ENCODE results near the gene LSP1. TPM values are rescaled to one million over a fixed set of nuclear protein-coding genes. Genes with fewer than 3 reads are reported as not detected.

Gene LSP1
- total and polyA plus RNA-seq, 2 experiments from 2014 or later = 2.8 TPM; not detected in 1

DNA sequence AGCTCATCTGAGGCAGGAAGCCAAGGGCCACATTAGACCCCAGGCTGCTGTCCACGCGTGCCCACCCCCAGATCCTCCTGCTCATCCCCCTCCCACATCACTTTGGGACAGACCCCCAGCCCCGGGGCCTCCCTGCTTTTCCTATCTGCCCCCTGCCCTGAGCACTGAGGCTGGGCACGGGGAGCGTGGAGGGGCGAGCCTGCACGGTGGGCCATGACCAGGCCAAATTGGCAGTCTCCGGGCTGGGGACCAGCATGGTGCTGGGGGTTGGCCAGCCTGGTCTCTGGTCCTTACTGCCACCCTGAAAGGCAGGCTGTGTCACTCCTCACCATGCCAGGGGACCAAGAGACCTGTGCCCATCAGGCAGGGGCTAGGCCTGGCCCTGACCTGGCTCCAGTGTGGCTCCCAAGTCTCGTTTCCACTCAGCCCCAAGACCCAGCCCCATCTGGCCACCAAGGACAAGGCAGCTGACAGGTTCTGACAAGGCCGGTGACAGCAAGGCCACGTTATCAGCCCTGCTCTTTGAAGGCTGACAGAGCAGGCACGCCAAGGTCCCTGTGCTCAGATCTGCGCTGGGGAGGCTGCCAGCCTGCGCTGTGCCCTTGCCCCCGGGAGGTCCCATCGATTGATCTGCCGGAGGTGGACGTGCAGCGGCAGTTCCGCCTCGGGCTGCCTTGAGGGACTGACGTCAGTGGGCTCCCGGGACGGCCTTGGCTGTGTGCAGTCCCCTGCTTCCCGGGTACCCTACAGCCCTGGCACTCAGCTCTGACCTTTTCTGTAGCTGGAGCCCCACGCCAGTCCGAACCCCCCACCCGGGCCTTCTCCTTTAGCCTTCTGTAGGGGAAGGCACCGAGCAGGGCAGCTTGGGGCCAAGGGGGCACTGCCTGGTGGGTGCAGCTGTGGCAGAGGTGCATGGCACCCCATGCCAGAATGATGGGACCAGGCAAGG is 10.5 kb upstream of the LSP1 start:
- TF ChIP-seq, protein P1, sequence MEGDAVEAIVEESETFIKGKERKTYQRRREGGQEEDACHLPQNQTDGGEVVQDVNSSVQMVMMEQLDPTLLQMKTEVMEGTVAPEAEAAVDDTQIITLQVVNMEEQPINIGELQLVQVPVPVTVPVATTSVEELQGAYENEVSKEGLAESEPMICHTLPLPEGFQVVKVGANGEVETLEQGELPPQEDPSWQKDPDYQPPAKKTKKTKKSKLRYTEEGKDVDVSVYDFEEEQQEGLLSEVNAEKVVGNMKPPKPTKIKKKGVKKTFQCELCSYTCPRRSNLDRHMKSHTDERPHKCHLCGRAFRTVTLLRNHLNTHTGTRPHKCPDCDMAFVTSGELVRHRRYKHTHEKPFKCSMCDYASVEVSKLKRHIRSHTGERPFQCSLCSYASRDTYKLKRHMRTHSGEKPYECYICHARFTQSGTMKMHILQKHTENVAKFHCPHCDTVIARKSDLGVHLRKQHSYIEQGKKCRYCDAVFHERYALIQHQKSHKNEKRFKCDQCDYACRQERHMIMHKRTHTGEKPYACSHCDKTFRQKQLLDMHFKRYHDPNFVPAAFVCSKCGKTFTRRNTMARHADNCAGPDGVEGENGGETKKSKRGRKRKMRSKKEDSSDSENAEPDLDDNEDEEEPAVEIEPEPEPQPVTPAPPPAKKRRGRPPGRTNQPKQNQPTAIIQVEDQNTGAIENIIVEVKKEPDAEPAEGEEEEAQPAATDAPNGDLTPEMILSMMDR (IDR thresholded peaks at IDR 0.05; ENCODE audit: low read depth, low read length) = no peak
- peak overlapping the region; percentile 32 for H3K27ac ChIP-seq
- peaks cover 36% of the 10 kb centered on the region for H3K4me1 ChIP-seq (ENCODE audit: low read depth)
- DNase-seq (ENCODE audit: low read depth in 1 of 2, low spot score in 1 of 2) = peak in 1 of 2 donors; percentile 54
- no peaks in the 10 kb centered on the region for H3K36me3 ChIP-seq
- H3K27me3 ChIP-seq = no peaks in the 10 kb centered on the region
- H3K9me3 ChIP-seq (ENCODE audit: low read depth) = no peaks in the 10 kb centered on the region
- H3K4me3 ChIP-seq = no peak overlapping the region

DNA sequence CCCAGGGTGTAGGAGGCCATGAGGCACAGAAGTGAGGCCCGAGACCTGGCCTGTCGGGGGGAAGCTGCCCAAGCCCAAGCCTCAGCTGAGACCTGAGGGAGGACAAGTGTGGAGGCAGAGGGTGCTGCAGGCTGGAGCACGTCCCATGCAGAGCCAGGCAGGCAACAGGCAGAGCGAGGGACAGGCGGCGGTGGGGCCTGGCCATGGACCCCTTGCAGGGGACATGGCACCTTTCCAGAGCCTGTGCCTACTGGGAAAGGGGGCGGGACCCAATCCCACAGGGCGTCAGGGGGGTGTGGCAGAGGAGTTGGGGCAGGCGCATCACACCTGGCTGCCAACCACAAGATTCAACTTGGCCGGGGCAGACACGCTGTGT is 9.8 kb upstream of the LSP1 start:
- DNase-seq (ENCODE audit: low read depth in 1 of 2, low spot score in 1 of 2) = no peak
- Histone ChIP-seq H3K4me1 (ENCODE audit: low read depth) (peaks cover 34% of the 10 kb centered on the region), H3K27ac (peak overlapping the region; percentile 32), H3K36me3 (no peaks in the 10 kb centered on the region), H3K4me3 (no peak overlapping the region), H3K27me3 (no peaks in the 10 kb centered on the region), H3K9me3 (ENCODE audit: low read depth) (no peaks in the 10 kb centered on the region)
- TF ChIP-seq, protein P1 (IDR thresholded peaks at IDR 0.05; ENCODE audit: low read depth, low read length) = no peak

GRCh38 chr11:1843796-1844195 is 9.1 kb upstream of the LSP1 start:
- peaks cover 27% of the 10 kb centered on the region for H3K4me1 ChIP-seq (ENCODE audit: low read depth)
- TF ChIP-seq, protein P1 (IDR thresholded peaks at IDR 0.05; ENCODE audit: low read depth, low read length) = no peak
- no peak overlapping the region for H3K27ac ChIP-seq
- no peaks in the 10 kb centered on the region for H3K9me3 ChIP-seq (ENCODE audit: low read depth)
- DNase-seq (ENCODE audit: low read depth in 1 of 2, low spot score in 1 of 2) = no peak
- no peak overlapping the region for H3K4me3 ChIP-seq
- H3K36me3 ChIP-seq = no peaks in the 10 kb centered on the region
- no peaks in the 10 kb centered on the region for H3K27me3 ChIP-seq

DNA sequence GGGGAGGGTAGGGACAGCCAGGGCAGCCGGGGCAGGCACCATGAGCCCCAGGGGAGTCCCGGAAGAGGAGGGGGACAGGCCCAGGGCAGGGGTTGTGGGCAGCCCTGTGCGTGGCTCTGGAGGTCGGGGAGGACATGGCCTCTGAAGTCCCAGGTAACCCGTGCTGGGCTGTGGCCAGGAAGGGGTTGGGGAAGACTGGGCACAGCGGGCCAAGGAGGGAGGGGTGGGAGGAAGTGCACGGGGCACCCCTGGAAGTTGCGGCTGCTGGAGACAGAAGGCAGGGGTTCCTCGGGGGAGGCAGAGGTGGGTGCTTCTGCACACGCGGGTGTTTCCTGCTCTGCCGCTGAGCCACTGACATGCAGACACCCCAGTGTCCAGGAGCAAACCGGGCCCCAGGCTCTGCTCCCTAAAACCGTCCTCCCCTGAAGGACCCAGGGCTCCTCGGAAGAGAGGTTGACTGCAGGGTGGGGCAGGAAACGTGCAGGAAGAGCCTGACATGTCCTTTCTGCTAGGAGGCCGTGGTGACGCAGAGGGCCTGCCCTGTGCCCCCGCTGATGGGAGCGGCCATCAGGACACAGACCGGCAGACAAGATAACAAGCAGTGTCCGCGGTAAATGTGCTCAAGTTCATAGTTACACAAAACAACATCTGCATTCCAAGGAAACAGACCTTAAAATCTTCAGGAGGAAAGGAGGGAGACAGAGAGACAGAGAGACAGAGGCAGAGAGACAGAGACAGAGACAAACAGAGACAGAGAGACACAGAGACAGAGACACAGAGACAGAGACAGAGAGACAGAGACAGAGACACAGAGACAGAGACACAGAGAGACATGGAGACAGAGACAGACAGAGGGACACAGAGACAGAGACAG is 8.4 kb upstream of the LSP1 start:
- Histone ChIP-seq H3K4me3 (no peak overlapping the region), H3K4me1 (ENCODE audit: low read depth) (peaks cover 21% of the 10 kb centered on the region), H3K36me3 (no peaks in the 10 kb centered on the region), H3K9me3 (ENCODE audit: low read depth) (no peaks in the 10 kb centered on the region), H3K27ac (no peak overlapping the region), H3K27me3 (no peaks in the 10 kb centered on the region)
- TF ChIP-seq, protein P1 (IDR thresholded peaks at IDR 0.05; ENCODE audit: low read depth, low read length) = no peak
- peak in 1 of 2 donors; percentile 51 for DNase-seq (ENCODE audit: low read depth in 1 of 2, low spot score in 1 of 2)

DNA sequence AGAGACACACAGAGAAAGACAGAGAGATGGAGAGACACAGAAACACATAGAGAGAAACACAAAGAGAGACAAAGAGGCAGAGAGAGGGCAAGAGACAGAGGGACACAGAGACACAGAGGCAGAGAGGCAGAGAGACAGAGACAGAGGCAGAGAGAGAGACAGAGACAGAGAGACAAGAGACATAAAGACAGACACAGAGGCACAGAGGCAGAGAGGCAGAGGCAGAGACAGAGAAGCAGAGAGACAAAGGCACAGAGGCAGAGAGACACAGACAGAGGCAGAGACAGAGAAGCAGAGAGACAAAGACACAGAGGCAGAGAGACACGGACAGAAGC is 7.8 kb upstream of the LSP1 start:
- Histone ChIP-seq H3K4me1 (ENCODE audit: low read depth) (peaks cover 21% of the 10 kb centered on the region), H3K27me3 (no peaks in the 10 kb centered on the region), H3K27ac (no peak overlapping the region), H3K9me3 (ENCODE audit: low read depth) (no peaks in the 10 kb centered on the region), H3K36me3 (no peaks in the 10 kb centered on the region), H3K4me3 (no peak overlapping the region)
- TF ChIP-seq, protein P1 (IDR thresholded peaks at IDR 0.05; ENCODE audit: low read depth, low read length) = no peak
- DNase-seq (ENCODE audit: low read depth in 1 of 2, low spot score in 1 of 2) = no peak
